Head of caudate nucleus (tissue), 42 donors: ENCODE data around the gene FEV.

Source experiments
- DNase-seq, 42 donors: peaks; one replicate each; pipeline versions ENCODE4 v3.0.0 to v3.0.0-alpha.2; 2020 to 2021; ENCODE audit warnings: mixed read lengths in 7 of 42
- intact Hi-C: fragments of 100-400 bp; cut with DNase I; formaldehyde crosslinking; loops from one replicate; pipeline ENCODE4 v1.15.0; 2022

Gene FEV

DNA sequence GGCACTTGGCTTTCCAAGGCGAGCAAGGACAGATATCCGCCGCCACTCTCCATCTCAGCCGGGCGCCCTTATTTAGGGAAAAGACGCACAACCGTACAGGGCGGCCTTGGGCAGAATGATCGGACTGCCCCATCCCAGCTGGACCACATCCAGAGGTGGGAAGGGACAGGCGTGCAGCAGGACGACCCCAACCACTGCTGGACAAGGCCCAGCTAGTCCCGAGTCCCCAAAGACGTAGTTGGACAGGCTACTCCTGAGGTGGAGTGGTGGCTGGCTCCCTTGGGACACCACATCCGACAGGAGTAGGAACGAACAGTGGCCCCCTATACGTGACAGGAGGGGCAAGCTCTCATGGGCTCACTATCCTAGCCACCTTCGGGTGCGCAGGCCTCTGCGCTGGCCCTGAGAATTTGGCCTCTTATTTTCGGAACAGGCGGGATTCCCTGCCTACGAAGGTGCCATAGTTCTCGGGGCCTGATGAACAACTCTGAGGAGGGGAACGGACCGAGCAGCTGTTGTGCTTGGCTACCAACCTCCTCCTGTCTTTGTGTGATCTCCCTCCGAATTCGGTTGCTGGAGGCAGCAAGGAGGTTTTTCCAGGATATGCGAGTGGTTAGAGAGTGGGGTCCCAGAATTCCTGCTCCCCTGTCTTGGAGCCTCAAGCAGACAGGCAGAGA is 2.3 kb downstream of the FEV start:
- intact Hi-C loops = no loop called here
- no peak for DNase-seq

DNA sequence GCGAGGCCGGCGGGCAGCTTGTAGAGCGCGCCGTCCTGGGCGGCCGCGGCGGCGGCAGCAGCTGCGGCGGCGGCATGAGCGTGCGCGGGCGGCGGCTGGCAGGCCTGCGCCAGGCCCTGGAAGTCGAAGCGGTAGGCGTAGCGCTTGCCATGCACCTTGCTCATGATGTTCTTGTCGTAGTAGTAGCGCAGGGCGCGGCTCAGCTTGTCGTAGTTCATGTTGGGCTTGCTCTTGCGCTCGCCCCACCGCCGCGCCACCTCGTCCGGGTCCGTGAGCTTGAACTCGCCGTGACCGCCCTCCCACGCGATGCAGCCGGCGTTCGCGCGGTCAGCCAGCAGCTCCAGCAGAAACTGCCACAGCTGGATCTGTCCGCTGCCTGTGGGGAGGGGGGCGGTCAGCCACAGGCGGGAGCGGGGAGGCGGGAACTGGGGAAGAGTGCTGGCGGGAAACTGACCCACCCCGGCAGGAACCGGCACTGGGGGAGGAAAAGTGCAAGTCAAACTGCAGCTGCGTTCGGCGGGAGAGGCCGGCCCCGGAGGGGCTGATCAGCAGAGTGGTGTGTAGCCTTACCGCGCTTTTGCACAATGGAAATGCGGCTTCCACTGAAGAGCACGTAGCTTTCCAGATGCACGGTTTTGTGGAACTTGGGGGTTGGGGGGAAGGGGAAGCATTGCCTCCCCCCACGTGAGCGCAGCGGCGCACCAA is 3.0 kb downstream of the FEV start:
- intact Hi-C loops = no loop called here
- peak in 37 of 42 donors; percentile 42 to 90 (median 70) for DNase-seq

DNA sequence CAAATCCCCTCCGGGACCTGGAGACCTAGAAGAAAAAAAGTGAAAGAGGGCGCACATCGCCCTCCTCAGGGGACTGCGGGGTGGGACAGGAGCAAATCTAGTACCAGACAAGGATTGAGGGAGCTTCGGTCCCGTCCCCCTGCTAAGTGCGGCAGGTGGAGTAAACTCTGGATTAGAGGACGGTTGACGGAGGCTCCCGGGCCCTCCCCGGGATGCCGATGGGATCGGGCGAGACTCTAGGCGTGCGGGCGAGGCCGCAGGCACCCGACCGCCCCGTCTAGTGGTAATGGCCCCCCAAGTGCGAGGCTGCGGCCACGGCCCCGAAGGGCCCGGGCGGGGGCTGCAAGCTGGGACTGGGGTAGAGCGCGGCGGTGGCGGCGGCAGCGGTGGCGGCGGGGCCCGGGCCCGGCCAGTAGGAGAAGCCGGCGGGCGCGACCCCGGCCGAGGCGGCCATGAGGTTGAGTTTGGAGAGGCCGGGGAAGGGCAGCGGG is 3.5 kb downstream of the FEV start:
- peak in 1 of 42 donors; percentile 39 for DNase-seq
- intact Hi-C loops = no loop called here

DNA sequence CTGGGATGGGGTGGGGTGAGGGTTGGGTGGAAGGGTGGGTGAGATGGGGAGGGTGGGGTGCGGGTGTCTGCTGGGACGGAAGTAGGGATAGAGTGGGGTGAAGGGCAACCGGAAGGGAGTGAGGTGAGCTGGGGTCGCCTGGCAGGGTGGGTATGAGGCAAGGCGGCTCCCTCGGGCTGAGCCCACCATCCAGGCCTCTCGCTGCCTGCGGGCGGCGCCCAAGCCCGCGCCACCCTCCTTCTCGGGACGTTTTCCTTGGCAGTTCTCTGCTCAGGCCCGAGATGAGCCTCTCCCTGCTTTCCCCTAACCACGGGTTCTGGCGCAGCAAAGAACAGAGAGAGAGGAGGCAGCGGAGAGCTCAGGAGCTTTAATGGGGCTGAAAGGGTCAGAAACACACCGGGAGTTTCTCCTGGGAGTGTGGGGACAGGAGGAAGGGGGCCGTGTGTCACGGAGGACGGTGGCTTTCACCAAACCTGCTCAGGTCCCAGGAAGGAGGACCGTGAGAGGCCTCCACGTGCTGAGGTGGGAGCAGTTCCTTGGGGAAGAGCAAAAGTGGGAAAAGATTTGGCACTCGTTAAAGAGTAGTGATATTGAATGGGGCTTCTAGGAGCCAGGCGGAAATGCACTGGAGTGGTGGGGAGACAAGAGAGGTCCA is 4.1 kb downstream of the FEV start:
- peak in 8 of 42 donors; percentile 19 to 53 (median 35) for DNase-seq
- intact Hi-C loops = no loop called here

DNA sequence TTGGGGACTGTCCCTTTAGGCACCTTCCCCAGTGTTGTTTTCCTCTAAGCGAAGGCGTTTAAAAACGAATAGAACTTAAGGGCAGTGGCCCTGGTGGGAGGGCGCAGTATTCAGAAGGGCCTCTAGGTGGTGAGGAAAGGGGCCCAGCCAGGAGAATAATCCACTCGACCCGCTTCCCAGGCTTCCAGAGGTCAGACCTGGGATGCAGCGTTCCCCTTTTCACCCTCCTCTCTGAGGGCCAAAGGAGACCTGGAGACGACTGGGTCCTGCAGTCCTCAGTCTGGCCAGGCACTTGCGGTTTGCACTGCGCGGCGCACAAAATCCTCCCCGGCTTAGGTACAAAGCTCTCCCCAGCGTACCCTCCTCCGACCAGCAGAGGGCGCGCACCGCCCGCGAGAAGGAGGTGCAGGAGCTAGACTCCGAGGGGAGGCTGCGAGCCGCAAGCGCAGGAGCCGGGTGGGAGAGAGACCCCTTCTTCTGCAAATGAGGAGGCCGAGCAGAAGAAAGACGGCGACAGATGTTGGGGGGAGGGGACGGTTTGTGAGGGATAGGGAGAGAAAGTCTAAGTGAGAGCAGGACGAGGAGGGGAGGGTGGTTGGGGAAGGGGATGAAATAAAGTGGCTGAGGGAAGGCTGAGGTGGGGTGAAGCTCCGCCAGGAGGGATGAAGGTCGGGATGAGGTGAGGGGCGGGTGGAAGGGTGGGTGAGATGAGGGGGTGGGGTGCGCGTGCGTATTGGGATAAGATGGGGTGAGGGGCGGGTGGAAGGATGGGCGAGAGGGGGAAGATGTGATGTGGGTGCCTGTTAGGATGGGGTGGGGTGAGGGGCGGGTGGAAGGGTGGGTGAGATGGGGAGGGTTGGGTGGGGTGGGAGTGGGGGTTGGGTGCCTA is 4.9 kb downstream of the FEV start:
- peak; percentile 72 to 93 (median 87) for DNase-seq
- intact Hi-C loops = no loop called here

DNA sequence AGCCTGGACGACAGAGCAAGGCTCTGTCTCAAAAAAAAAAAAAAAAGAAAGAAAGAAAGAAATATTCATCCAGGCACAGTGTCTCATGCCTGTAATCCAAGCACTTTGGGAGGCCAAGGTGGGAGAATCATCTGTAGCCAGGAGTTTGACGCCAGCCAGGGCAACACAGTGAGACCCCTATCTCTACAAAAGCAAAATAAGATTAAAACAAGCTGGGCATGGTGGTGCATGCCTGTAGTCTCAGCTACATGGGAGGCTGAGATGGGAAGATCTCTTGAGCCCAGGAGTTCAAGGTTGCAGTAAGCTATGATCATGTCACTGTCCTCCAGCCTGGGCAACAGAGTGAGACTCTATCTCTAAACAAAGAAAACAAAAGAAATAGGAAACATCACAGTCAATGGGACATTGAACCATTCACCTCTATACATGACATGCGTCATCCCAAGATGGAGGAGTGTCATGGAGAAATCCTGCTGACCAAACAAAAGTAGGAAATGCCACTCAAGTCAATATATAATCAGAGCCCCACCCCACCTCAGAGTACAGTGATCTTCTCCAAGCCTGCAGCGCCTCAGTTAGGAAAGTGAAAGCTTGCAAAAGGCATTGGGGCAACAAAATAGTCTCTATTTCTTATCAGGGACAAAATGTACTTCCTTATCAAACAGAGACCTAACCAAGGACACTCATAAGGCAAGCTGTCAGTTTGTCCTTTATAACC is 9.8 kb downstream of the FEV start:
- intact Hi-C loops = no loop called here
- no peak for DNase-seq

- no peak for DNase-seq
- intact Hi-C loops = no loop called here
Measured at GRCh38 chr2:218970894-218971293, 14.1 kb downstream of the FEV start.

- intact Hi-C loops = no loop called here
- DNase-seq = peak in 10 of 42 donors; percentile 27 to 68 (median 52)
Measured at GRCh38 chr2:218964041-218964771, 20.8 kb downstream of the FEV start.

- DNase-seq = no peak
- intact Hi-C loops = no loop called here
Measured at GRCh38 chr2:218963601-218964000, 21.4 kb downstream of the FEV start.

DNA sequence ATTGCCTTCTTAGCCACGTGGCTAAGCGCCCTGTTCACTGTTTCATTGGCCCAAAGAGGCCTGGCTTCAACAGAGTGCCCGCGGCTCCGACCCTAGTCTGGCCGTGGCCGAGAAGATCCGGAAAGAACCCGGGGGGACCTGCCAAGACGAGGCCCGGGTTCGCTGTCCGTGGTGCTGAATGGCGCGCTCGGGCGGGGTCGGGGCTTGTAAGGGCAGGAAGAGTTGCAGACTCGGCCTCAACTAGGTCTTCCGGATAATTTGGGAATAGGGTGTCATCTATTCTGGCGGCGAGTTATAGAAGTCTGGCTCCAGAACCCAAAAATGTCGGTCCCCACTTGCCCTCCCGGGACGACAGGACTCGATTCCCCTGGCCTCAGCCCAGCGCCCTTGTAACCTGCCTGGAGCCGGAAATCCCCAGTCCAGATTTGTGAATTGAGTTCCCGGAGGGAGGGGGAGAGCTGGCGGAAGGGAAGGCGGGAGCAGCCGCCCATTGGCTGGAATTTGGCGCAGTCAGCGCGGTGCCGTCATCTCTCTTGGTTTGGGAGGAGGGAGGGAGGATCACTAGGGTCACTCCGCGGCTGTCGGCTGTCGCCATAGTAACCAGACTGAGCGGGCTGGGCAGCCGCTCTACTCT is 22.0 kb downstream of the FEV start:
- peak; percentile 37 to 92 (median 79) for DNase-seq
- intact Hi-C loops = no loop called here

DNA sequence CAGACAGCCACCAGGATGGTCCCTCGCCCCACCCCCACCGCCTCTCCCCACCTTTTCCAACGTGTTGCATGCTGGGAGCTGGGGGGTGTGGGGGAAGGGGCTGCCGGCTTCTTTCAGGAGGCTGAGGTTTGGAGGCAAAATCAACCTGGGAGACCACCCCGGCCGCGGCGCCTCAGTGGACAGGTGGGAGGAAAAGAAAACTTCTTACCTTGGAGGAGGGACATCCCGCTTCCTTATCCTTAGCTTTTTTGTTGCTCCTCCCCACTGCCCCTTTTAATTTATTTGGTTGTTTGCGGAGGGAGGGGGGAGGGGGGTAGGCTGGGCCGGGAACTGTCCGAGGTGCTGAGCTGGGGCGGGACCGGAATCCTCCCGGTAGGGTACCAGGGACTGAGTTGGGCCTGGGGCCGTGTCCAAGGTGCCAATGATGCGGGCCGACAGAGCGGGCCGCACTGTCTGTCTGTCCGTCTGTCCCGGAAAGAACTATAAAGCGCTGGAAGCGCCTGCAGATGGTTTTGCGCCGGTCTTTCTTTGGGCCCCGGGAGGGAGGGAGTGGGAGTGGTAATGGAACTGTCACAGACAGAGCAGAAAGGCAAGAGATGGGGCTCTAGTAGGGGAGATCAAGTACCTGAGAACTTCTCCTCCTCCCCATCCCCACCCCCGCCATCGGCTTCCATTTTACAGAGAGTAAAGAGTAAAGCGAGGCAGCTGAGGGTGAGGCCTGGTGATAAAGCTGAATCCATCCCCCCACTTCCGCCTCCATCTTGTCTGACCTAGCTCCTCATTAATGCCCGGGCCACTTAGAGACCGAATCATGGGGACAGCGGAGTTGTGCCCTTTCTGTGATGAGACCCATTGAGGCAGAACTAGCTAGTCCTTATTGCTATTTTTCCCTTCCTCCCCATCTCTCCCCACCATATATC is 23.1 kb downstream of the FEV start:
- intact Hi-C loops = no loop called here
- peak in 7 of 42 donors; percentile 33 to 48 (median 34) for DNase-seq

- intact Hi-C loops = no loop called here
- DNase-seq = no peak
Measured at GRCh38 chr2:218961229-218961628, 23.8 kb downstream of the FEV start.

DNA sequence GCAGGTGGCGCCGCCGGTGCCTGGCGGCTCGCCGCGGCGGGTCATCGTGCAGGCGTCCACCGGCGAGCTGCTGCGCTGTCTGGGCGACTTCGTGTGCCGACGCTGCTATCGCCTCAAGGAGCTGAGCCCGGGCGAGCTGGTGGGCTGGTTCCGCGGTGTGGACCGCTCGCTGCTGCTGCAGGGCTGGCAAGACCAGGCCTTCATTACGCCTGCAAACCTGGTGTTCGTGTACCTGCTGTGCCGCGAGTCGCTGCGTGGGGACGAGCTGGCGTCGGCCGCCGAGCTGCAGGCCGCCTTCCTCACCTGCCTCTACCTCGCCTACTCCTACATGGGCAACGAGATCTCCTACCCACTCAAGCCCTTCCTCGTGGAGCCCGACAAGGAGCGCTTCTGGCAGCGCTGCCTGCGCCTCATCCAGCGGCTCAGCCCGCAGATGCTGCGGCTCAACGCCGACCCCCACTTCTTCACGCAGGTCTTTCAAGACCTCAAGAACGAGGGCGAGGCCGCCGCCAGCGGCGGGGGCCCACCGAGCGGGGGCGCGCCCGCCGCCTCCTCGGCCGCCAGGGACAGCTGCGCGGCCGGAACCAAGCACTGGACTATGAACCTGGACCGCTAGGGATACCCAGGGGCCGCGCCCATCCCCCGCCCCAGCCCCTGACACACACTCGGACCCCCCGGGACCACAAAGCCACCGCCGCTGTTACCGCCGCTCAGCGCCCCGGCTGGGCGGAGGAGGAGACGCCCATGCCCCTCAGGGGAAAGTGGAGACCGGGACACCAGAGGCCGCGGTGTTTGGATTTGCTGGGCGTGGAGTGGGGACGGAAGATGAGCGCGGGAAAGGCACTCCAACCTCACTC is 24.4 kb downstream of the FEV start:
- intact Hi-C loops = no loop called here
- DNase-seq = peak in 4 of 42 donors; percentile 17 to 51 (median 30)

DNA sequence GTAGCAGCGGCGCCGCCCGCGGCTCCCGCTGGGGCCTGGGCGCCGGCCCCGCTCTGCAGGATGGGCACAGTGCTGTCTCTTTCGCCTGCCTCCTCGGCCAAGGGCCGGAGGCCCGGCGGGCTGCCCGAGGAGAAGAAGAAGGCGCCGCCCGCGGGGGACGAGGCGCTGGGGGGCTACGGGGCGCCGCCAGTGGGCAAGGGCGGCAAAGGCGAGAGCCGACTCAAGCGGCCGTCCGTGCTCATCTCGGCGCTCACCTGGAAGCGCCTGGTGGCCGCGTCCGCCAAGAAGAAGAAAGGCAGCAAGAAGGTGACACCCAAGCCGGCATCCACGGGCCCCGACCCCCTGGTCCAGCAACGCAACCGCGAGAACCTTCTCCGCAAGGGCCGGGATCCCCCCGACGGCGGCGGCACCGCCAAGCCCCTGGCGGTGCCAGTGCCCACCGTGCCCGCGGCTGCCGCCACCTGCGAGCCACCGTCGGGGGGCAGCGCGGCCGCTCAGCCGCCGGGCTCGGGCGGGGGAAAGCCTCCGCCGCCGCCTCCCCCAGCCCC is 25.1 kb downstream of the FEV start:
- no peak for DNase-seq
- intact Hi-C loops = loop anchor here (5.0 kb wide), 1 partner anchor 63 kb away; no protein-coding TSS in a partner anchor
